Activated CD4-positive, alpha-beta T cell treated with anti-CD3 and anti-CD28 coated beads for 4 hours (primary cell): ENCODE results near the gene MAP2.

Source experiments
- DNase-seq, 2 donors: peaks; one replicate each; pipeline ENCODE4 v3.0.0-alpha.2; 2020

The MAP2 gene

DNA sequence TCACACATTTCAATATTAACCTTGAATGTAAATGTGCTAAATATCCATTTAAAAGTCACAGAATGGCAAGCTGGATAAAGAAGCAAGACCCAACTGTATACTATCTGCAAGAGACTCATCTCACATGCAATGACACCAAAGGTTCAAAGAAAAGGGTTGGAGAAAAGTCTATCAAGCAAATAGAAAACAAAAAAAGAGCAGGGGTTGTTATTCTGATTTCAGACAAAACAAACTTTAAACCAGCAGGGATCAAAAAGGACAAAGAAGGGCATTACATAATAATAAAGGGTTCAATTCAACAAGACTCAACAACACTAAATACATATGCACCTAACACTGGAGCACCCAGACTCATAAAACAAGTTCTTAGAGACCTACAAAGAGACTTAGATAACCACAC lies 333.3 kb downstream of the MAP2 start:
- no peak for DNase-seq

DNA sequence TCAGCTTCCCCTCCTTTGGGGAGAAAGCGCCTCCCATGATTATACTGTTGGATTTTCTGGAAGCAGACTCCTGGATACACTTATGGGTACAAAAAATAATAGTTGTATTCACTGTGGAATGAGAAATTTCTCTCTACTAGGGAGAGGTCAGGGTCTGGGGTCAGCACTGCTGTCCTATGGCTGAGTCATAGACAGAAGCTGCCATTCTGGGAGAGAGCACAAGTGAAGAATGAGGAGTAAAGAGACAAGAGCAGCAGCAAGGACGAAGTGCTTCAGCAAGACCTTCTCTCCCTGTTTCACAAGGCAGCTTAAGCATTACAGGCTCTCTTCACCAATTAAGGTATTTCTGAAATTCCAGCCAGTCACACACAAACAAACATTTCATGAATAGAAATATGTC lies 337.7 kb downstream of the MAP2 start:
- no peak for DNase-seq

DNA sequence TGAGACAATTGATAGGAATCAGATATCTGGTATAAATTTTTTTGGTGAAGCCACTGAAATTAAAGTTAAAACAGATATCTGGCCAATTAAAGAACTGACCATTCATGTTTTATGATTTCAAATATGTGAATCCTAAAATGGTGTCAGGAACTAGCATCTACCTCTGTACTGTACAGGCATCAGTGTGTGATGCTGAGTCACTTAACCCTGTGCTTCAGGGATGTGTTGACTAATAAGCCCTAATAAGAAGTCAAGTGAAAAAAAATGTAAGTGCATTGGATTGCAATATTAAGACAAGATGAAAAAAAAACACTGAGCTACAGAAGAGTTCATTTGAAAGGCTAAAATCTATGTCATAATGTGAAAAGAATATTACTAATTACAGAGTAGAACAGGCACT lies 338.7 kb downstream of the MAP2 start:
- DNase-seq, result no peak

DNA sequence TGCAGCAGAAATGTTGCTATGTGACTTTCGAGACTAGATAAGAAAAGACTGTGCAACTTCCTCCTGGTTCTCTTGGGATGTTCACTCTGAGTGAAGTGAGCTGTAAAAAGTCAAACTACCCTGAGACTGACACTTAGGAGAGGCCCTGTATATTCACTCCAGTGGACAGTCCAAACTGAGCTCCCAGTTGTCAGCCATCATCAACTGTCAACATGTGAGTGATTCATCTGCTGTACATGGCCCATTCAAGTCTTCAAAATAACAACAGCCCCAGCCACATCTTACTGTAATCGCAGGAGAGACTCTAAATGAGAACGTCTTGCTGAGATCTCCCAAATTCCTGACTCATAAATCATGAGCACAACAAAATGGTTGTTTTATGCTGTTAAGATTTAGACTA lies 339.3 kb downstream of the MAP2 start:
- no peak for DNase-seq

DNA sequence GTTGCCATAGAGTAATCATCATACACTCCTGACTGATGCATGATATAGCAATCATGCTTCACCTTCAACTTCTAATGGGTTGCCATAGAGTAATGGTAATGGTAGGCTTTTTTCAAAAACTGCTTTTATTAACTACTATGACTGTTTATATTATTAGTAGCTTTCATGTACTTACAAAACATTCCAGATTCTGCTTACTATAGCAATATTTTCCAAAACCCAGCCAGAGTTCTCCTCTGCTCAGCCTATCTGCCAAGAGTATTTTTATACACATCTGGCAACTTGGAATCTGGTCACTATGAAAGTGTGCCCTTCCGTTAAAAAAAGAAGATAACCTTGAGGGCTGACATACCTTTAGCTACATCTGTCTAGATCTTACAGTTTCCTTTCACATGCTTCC lies 342.8 kb downstream of the MAP2 start:
- no peak for DNase-seq

DNA sequence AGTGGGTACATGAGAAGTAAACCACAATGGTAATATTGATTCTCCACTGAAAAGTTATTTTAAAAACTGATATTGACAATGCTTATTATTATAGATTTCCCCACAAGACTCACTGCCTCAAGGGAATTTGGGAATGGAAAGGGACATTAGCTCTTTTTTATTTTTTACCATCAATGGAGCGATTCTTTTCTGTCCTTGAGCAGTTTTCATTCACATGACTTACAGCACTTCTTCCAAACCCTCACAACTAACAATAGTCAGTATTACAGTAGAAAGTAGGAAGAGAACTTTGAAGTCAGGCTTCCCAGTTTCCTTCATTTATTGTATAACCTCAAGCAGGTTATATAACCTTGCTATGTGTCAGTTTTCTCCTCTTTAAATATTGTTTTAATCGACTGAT lies 343.5 kb downstream of the MAP2 start:
- DNase-seq, result no peak

DNA sequence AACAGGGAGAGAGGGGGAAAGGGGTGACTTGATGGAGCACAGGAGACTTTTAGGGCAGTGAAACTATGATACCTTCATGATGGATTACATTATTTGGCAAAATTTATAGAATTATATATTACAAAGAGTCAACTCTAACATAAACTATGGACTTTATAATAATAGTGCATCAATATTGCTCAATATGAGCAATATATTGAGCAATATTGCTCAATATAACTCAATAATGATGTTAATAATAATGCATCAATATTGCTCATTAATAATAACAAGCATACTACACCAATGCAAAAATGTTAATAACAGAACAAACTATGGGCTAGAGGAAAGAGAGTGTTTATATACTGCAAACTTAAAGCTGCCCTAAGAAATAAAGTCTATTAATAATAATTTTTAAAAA lies 344.7 kb downstream of the MAP2 start:
- DNase-seq, result no peak

DNA sequence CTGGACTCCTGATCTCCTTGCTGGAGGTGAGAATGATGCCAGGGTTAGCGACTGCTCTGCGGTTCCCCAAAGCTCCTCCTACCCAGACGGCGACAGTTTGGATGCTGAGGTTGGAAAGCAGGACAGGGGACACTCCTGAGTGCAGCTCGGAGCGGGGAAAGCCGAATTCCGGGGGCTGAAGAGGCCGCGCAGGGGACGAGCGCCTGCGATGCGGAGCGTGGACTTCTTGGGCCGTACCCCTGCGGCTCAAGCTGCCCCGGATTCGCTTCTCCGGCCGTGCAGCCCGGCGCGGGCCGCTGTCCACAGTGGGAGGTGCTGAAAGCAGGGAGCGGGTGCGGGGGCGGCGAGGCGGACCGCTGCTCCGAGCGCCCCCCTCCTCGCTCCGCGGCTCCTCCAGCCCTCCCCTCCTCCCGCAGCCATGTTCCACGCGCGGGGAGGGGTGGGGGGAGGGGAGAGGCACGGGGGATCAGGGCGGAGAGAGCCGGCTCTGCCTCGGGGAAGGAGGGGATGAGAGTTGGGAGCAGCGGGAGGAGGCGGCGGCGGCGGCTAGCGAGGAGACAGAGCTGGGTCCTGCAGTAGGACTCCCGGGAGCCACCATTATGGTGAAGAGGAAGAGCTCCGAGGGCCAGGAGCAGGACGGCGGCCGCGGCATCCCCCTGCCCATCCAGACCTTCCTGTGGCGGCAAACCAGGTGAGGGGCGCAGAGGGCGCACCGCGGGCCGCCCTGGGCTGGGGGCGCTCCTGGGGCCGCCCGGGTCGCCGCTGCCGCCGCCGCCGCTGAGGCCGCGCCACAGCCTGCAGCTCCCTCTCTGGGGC lies 347.8 kb downstream of the MAP2 start, which contains the start of gene UNC80:
UNC80 (plus strand) TSS at position 359 of the 816 bp plus-strand sequence; CDS start at position 600, 241 bp downstream.
- no peak for DNase-seq

DNA sequence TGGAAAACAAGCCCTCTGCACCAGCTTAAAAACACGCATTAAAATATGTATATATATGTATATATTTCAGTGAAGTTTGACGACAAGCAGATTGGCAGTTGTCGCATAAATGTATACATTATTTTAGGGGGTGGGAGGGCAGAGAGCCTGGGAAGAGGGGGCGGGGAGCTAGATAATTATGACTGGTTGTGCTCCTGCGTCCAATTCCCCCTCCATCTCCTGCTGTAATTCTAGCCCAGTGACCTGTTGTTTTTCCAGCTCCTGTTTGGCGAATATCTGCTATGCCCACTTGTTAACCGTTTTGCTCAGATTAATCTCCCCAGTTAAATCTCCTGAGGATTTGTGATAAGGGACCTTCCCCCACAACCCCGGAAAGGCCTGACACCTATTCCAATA lies 348.4 kb downstream of the MAP2 start:
- DNase-seq, result no peak

DNA sequence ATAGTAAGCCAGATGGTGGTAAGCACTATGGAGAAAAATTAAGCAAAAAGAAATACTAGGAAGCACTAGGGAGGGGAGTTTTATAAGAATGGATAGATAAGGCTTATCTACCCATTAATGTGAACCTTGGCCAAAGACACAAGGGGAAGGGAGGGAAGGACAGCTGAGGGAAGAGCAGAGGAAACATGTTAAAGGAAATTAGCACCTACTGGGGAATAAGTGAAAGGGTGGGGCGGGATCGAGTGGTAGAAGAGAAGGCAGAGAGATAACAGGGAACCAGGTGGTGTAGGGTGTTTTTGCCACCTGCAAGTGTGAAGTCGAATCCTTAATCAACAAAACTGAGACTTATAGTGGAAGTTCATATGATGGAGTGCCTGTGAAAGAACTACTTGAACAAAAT lies 349.5 kb downstream of the MAP2 start:
- DNase-seq, result no peak
